ENCODE results near the gene PIAS3. TPM values are rescaled to one million over a fixed set of nuclear protein-coding genes. Genes with fewer than 3 reads are reported as not detected.

The PIAS3 gene
- total and polyA plus RNA-seq, 4 donors: 1.7 to 6.3 (median 4.0) TPM

- peaks cover 0 to 16% (median 10%) of the 10 kb centered on the region in 4 donors for H3K4me1 ChIP-seq (ENCODE audit: control insufficient read depth in 4 of 4, insufficient read depth in 4 of 4, low read length in 3 of 4)
- H3K9ac ChIP-seq (ENCODE audit: low read depth in 1 of 2, low read length in 2 of 2): no peak overlapping the region
- WGBS: 89% methylated on average over 4 of the region's 4 CpGs
- TF ChIP-seq ZBTB33 (IDR thresholded peaks at IDR 0.05): no peak
- no peak for TF ChIP-seq EGR1 (IDR thresholded peaks at IDR 0.05; ENCODE audit: low read depth in 2 of 2)
- TF ChIP-seq FOXA1 (IDR thresholded peaks at IDR 0.05): no peak
- TF ChIP-seq YY1 (IDR thresholded peaks at IDR 0.05): no peak
- no peak for TF ChIP-seq MAX (IDR thresholded peaks at IDR 0.05)
- no peak for TF ChIP-seq SP1 (IDR thresholded peaks at IDR 0.05)
- no peak for TF ChIP-seq HNF4G (IDR thresholded peaks at IDR 0.05)
- TF ChIP-seq CTCF (IDR thresholded peaks at IDR 0.05; ENCODE audit: low read depth, low read length, missing input control): no peak
- no peak for TF ChIP-seq GABPA (IDR thresholded peaks at IDR 0.05 in 1 of 2, conservative IDR thresholded peaks at IDR 0.05 in 1 of 2)
- TF ChIP-seq RAD21 (IDR thresholded peaks at IDR 0.05): no peak
- TF ChIP-seq HNF4A (conservative IDR thresholded peaks at IDR 0.05): no peak
- TF ChIP-seq RXRA (IDR thresholded peaks at IDR 0.05): no peak
- no peak for TF ChIP-seq JUND (IDR thresholded peaks at IDR 0.05)
- DNase-seq (ENCODE audit: low spot score): no peak
- H3K27ac ChIP-seq (ENCODE audit: low read depth in 1 of 2, low read length in 2 of 2): no peak overlapping the region
- H3K4me3 ChIP-seq (ENCODE audit: low read depth in 1 of 3, low read length in 3 of 3): no peak overlapping the region
- no peaks in the 10 kb centered on the region for H3K36me3 ChIP-seq (ENCODE audit: control insufficient read depth in 4 of 4, insufficient read depth in 3 of 4, low read depth in 1 of 4, low read length in 3 of 4)
- no peaks in the 10 kb centered on the region for H3K9me3 ChIP-seq (ENCODE audit: control insufficient read depth in 4 of 4, low read length in 3 of 4)
- H3K27me3 ChIP-seq (ENCODE audit: control insufficient read depth in 4 of 4, insufficient read depth in 4 of 4, low read length in 3 of 4): no peaks in the 10 kb centered on the region
These were observed 9.4 kb upstream of the PIAS3 start for GRCh38 chr1:145868232-145868631.

- no peaks in the 10 kb centered on the region for H3K27me3 ChIP-seq (ENCODE audit: control insufficient read depth in 4 of 4, insufficient read depth in 4 of 4, low read length in 3 of 4)
- no peaks in the 10 kb centered on the region for H3K9me3 ChIP-seq (ENCODE audit: control insufficient read depth in 4 of 4, low read length in 3 of 4)
- no peak overlapping the region for H3K9ac ChIP-seq (ENCODE audit: low read depth in 1 of 2, low read length in 2 of 2)
- H3K4me1 ChIP-seq (ENCODE audit: control insufficient read depth in 4 of 4, insufficient read depth in 4 of 4, low read length in 3 of 4): peaks cover 3 to 10% (median 6%) of the 10 kb centered on the region in 4 donors
- 87% methylated on average over 5 of the region's 5 CpGs for WGBS
- H3K4me3 ChIP-seq (ENCODE audit: low read depth in 1 of 3, low read length in 3 of 3): no peak overlapping the region
- TF ChIP-seq MAX (IDR thresholded peaks at IDR 0.05): no peak
- no peak for TF ChIP-seq SP1 (IDR thresholded peaks at IDR 0.05)
- no peak for TF ChIP-seq HNF4G (IDR thresholded peaks at IDR 0.05)
- TF ChIP-seq TAF1 (conservative IDR thresholded peaks at IDR 0.05): no peak
- TF ChIP-seq FOXA2 (IDR thresholded peaks at IDR 0.05): no peak
- no peak for TF ChIP-seq JUND (IDR thresholded peaks at IDR 0.05)
- no peak for TF ChIP-seq CTCF (IDR thresholded peaks at IDR 0.05; ENCODE audit: low read depth, low read length, missing input control)
- TF ChIP-seq HNF4A (conservative IDR thresholded peaks at IDR 0.05): no peak
- no peak for TF ChIP-seq YY1 (IDR thresholded peaks at IDR 0.05)
- no peak for TF ChIP-seq EGR1 (IDR thresholded peaks at IDR 0.05; ENCODE audit: low read depth in 2 of 2)
- no peak for TF ChIP-seq FOXA1 (IDR thresholded peaks at IDR 0.05)
- H3K27ac ChIP-seq (ENCODE audit: low read depth in 1 of 2, low read length in 2 of 2): no peak overlapping the region
- no peaks in the 10 kb centered on the region for H3K36me3 ChIP-seq (ENCODE audit: control insufficient read depth in 4 of 4, insufficient read depth in 3 of 4, low read depth in 1 of 4, low read length in 3 of 4)
- DNase-seq (ENCODE audit: low spot score): no peak
These were observed 4.6 kb upstream of the PIAS3 start for GRCh38 chr1:145863282-145864018.
